Measurements from ENCODE around the gene CFAP90.

- TF ChIP-seq RAD21 (conservative IDR thresholded peaks at IDR 0.05) (no peak), CTCF (IDR thresholded peaks at IDR 0.05; ENCODE audit: poor library complexity, severe bottlenecking) (no peak)
Observed at GRCh38 chr5:7894439-7894838, 43.5 kb upstream of the CFAP90 start.

Measured in neural cell (in vitro differentiated cells).